SJSA1 (cell line): ENCODE measurements around the gene ZNF622. TPM values are rescaled to one million over a fixed set of nuclear protein-coding genes. Genes with fewer than 3 reads are reported as not detected.

Experiments used
- DNase-seq, 2 experiments: peaks; one replicate each; pipeline ENCODE4 v3.0.0-alpha.2; 2015 to 2020; ENCODE audit warnings: low spot score in 2 of 2, low read depth in 1 of 2
- H3K27ac ChIP-seq: fragments of 250-450 bp; sonication (Bioruptor Pico); 2 replicates; pipeline ENCODE4 v1.5.1; 2020; ENCODE audit warnings: mild to moderate bottlenecking, moderate library complexity
- H3K27me3 ChIP-seq: fragments of 250-450 bp; sonication (Bioruptor Pico); replicated peaks from 2 replicates; pipeline ENCODE4 v1.5.1; 2020; ENCODE audit warnings: mild to moderate bottlenecking, moderate library complexity
- H3K36me3 ChIP-seq: fragments of 250-450 bp; sonication (Bioruptor Pico); 2 replicates; pipeline ENCODE4 v1.5.1; 2020; ENCODE audit warnings: mild to moderate bottlenecking
- H3K4me1 ChIP-seq: fragments of 250-450 bp; sonication (Bioruptor Pico); replicated peaks from 2 replicates; pipeline ENCODE4 v1.6.1; 2021; ENCODE audit warnings: mild to moderate bottlenecking
- H3K4me3 ChIP-seq: fragments of 250-450 bp; sonication (Bioruptor Pico); 2 replicates; pipeline ENCODE4 v1.5.1; 2020; ENCODE audit warnings: mild to moderate bottlenecking
- H3K9me3 ChIP-seq: fragments of 250-450 bp; sonication (Bioruptor Pico); replicated peaks from 2 replicates; pipeline ENCODE4 v1.5.1; 2020; ENCODE audit warnings: mild to moderate bottlenecking
- total RNA-seq: library from RNA; depleted of rRNA; stranded (reverse); fragments of >200 nt; shearing (Covaris generic); gene quantifications from 2 replicates; pipeline ENCODE4 v1.2.3, GENCODE V29; 2014; rRNA removed

ZNF622 gene
- total RNA-seq, 1 experiment from 2014 or later, result 70.2 TPM

GRCh38 chr5:16406630-16407029 is 59.0 kb downstream of the ZNF622 start:
- H3K4me3 ChIP-seq, result no peak overlapping the region
- H3K36me3 ChIP-seq, result no peaks in the 10 kb centered on the region
- H3K27ac ChIP-seq, result no peak overlapping the region
- DNase-seq, result no peak
- H3K4me1 ChIP-seq, result no peaks in the 10 kb centered on the region
- 0 out of 2 replicates have a peak, but pooled peaks cover 5% of the 10 kb centered on the region for H3K27me3 ChIP-seq
- H3K9me3 ChIP-seq, result no peaks in the 10 kb centered on the region

GRCh38 chr5:16406023-16406422 is 59.6 kb downstream of the ZNF622 start:
- no peak for DNase-seq
- no peaks in the 10 kb centered on the region for H3K9me3 ChIP-seq
- H3K4me1 ChIP-seq, result no peaks in the 10 kb centered on the region
- no peaks in the 10 kb centered on the region for H3K36me3 ChIP-seq
- no peak overlapping the region for H3K27ac ChIP-seq
- no peak overlapping the region for H3K4me3 ChIP-seq
- 0 out of 2 replicates have a peak, but pooled peaks cover 5% of the 10 kb centered on the region for H3K27me3 ChIP-seq

Other genes with a start within 250 kb of the ZNF622 start
- gene RETREG1, start 151.2 kb upstream of the ZNF622 start, total RNA-seq, result 0.26 and 1.7 TPM in 2 replicates